Neuronal stem cell (in vitro differentiated cells): ENCODE data around the gene UNCX.

Experiments
- DNase-seq: peaks from one replicate; pipeline ENCODE4 v3.0.0-alpha.2; 2013; ENCODE audit warnings: low spot score
- H2AFZ ChIP-seq: one replicate; pipeline ENCODE4 v1.6.1; 2013; ENCODE audit warnings: mild to moderate bottlenecking, low read length, inconsistent platforms
- H2AK5ac ChIP-seq: 2 replicates; pipeline ENCODE4 v1.6.1; 2013; ENCODE audit warnings: low read depth, mild to moderate bottlenecking, inconsistent platforms, low read length, moderate library complexity, mixed read lengths
- H2BK120ac ChIP-seq: 2 replicates; pipeline ENCODE4 v1.6.1; 2013; ENCODE audit warnings: low read depth, mild to moderate bottlenecking, inconsistent platforms, low read length, moderate library complexity, mixed read lengths
- H2BK12ac ChIP-seq: one replicate; pipeline ENCODE4 v1.6.1; 2013; ENCODE audit warnings: low read length, inconsistent platforms
- H2BK15ac ChIP-seq: 2 replicates; pipeline ENCODE4 v1.6.1; 2013; ENCODE audit warnings: mild to moderate bottlenecking, low read length, inconsistent platforms, mixed read lengths
- H2BK5ac ChIP-seq: one replicate; pipeline ENCODE4 v1.6.1; 2013; ENCODE audit warnings: inconsistent platforms, mild to moderate bottlenecking, low read length, moderate library complexity
- H3K14ac ChIP-seq: one replicate; pipeline ENCODE4 v1.6.1; 2013; ENCODE audit warnings: low read length, inconsistent platforms
- H3K18ac ChIP-seq: 2 replicates; pipeline ENCODE4 v1.6.1; 2013; ENCODE audit warnings: low read length, inconsistent platforms
- H3K23ac ChIP-seq: 2 replicates; pipeline ENCODE4 v1.6.1; 2013; ENCODE audit warnings: low read depth, mild to moderate bottlenecking, mixed read lengths, low read length, inconsistent platforms; ENCODE audit not compliant: poor library complexity
- H3K27ac ChIP-seq: replicated peaks from 3 replicates; pipeline ENCODE4 v1.5.1; 2013; ENCODE audit warnings: low read length, inconsistent platforms
- H3K27me3 ChIP-seq, 3 experiments: 2 replicates each; pipeline ENCODE4 v1.6.1; 2013; ENCODE audit warnings: low read length in 3 of 3, mild to moderate bottlenecking in 2 of 3, inconsistent platforms in 1 of 3, low read depth in 1 of 3, mixed read lengths in 1 of 3, moderate library complexity in 1 of 3; ENCODE audit not compliant: control insufficient read depth in 3 of 3, insufficient read depth in 3 of 3
- H3K36me3 ChIP-seq, 2 donors: replicated peaks in 1 of 2; 2 replicates each; pipeline ENCODE4 v1.6.1; 2013; ENCODE audit warnings: low read length in 2 of 2; ENCODE audit not compliant: control insufficient read depth in 2 of 2, insufficient read depth in 2 of 2
- H3K4ac ChIP-seq: 2 replicates; pipeline ENCODE4 v1.6.1; 2013; ENCODE audit warnings: inconsistent platforms, mild to moderate bottlenecking, low read length, moderate library complexity
- H3K4me1 ChIP-seq, 2 donors: 1 replicate in 1 of 2; 2 replicates in 1 of 2; pipeline ENCODE4 v1.6.1; 2013; ENCODE audit warnings: low read length in 2 of 2, low read depth in 1 of 2; ENCODE audit not compliant: control insufficient read depth in 2 of 2, insufficient read depth in 1 of 2
- H3K4me2 ChIP-seq: one replicate; pipeline ENCODE4 v1.6.1; 2013; ENCODE audit warnings: mild to moderate bottlenecking, low read length, inconsistent platforms; ENCODE audit not compliant: insufficient read depth, poor library complexity, severe bottlenecking
- H3K4me3 ChIP-seq, 2 donors: 2 replicates each; pipeline ENCODE4 v1.5.1; 2013; ENCODE audit warnings: low read length in 2 of 2, mild to moderate bottlenecking in 2 of 2, inconsistent platforms in 1 of 2, moderate library complexity in 1 of 2
- H3K79me1 ChIP-seq: one replicate; pipeline ENCODE4 v1.6.1; 2013; ENCODE audit warnings: low read depth, mild to moderate bottlenecking, inconsistent platforms, low read length, moderate library complexity
- H3K9ac ChIP-seq: one replicate; pipeline ENCODE4 v1.6.1; 2013; ENCODE audit warnings: mild to moderate bottlenecking, low read depth, low read length, inconsistent platforms; ENCODE audit not compliant: poor library complexity
- H3K9me3 ChIP-seq, 2 donors: replicated peaks in 1 of 2; 2 replicates each; pipeline versions ENCODE3 to v1.6.1; 2013; ENCODE audit warnings: low read length in 2 of 2, mild to moderate bottlenecking in 2 of 2, inconsistent platforms in 1 of 2, low read depth in 1 of 2, mixed read lengths in 1 of 2, moderate library complexity in 1 of 2; ENCODE audit not compliant: control insufficient read depth in 2 of 2, insufficient read depth in 1 of 2
- H4K8ac ChIP-seq: one replicate; pipeline ENCODE4 v1.6.1; 2013; ENCODE audit warnings: low read depth, mild to moderate bottlenecking, inconsistent platforms, low read length, moderate library complexity
- H4K91ac ChIP-seq: one replicate; pipeline ENCODE4 v1.6.1; 2013; ENCODE audit warnings: low read length, low read depth, mild to moderate bottlenecking, inconsistent platforms; ENCODE audit not compliant: poor library complexity
- WGBS, 2 donors: extraction: QIAGEN DNeasy Blood & Tissue Kit; methylation state at CpG; one replicate each; pipeline ENCODE4 v1.1.7; 2013; ENCODE audit warnings: missing lambda C conversion rate in 2 of 2, mixed read lengths in 1 of 2; ENCODE audit not compliant: insufficient read length in 2 of 2, insufficient replicate concordance in 1 of 2; ENCODE audit errors: extremely low coverage in 2 of 2; 5-methylcytosine and 5-hydroxymethylcytosine counted together

The UNCX gene

GRCh38 chr7:1233333-1234048 lies 819 bp downstream of the UNCX start:
- Histone ChIP-seq H3K9me3 (peaks cover 0 to 2% of the 10 kb centered on the region in 2 donors), H3K4me1 (peaks cover 3 to 6% of the 10 kb centered on the region in 2 donors), H3K4ac (no peak overlapping the region), H3K79me1 (peaks cover 4% of the 10 kb centered on the region), H3K36me3 (no peaks in the 10 kb centered on the region), H2BK12ac (no peak overlapping the region), H3K4me2 (peak overlapping the region; percentile 11), H2AFZ (no peak overlapping the region), H3K18ac (peak overlapping the region; percentile 85), H3K27ac (no peak overlapping the region), H2AK5ac (peak overlapping the region; percentile 70), H2BK15ac (peak overlapping the region; percentile 49), H4K91ac (no peak overlapping the region), H3K23ac (peak overlapping the region; percentile 65), H3K27me3 (peaks cover 65 to 91% (median 86%) of the 10 kb centered on the region in 3 experiments), H3K9ac (no peak overlapping the region), H4K8ac (no peak overlapping the region), H3K14ac (peak overlapping the region; percentile 8), H2BK5ac (no peak overlapping the region), H3K4me3 (no peak overlapping the region), H2BK120ac (no peak overlapping the region)
- no peak for DNase-seq
- no CpG with 5 or more reads among the region's 73 CpGs for WGBS, 2 donors

GRCh38 chr7:1234049-1234880 lies 1.6 kb downstream of the UNCX start:
- peak overlapping the region; percentile 8 for H3K14ac ChIP-seq
- no peak overlapping the region for H3K4me2 ChIP-seq
- no peak overlapping the region for H2BK12ac ChIP-seq
- peaks cover 3 to 6% of the 10 kb centered on the region in 2 donors for H3K4me1 ChIP-seq
- WGBS, 2 donors, result no CpG with 5 or more reads among the region's 30 CpGs
- no peak overlapping the region for H4K91ac ChIP-seq
- H2AK5ac ChIP-seq, result peak overlapping the region; percentile 70
- H2BK120ac ChIP-seq, result no peak overlapping the region
- H4K8ac ChIP-seq, result no peak overlapping the region
- no peak overlapping the region for H3K27ac ChIP-seq
- no peak for DNase-seq
- H2AFZ ChIP-seq, result no peak overlapping the region
- no peak overlapping the region for H3K9ac ChIP-seq
- peak overlapping the region; percentile 49 for H2BK15ac ChIP-seq
- H3K27me3 ChIP-seq, result peaks cover 71 to 95% (median 86%) of the 10 kb centered on the region in 3 experiments
- no peak overlapping the region for H2BK5ac ChIP-seq
- H3K79me1 ChIP-seq, result peaks cover 4% of the 10 kb centered on the region
- H3K9me3 ChIP-seq, result peaks cover 0 to 2% of the 10 kb centered on the region in 2 donors
- no peak overlapping the region for H3K4me3 ChIP-seq
- H3K4ac ChIP-seq, result no peak overlapping the region
- H3K18ac ChIP-seq, result peak overlapping the region; percentile 85
- H3K23ac ChIP-seq, result peak overlapping the region; percentile 65
- no peaks in the 10 kb centered on the region for H3K36me3 ChIP-seq

GRCh38 chr7:1234881-1235500 lies 2.3 kb downstream of the UNCX start:
- Histone ChIP-seq H2AK5ac (peak overlapping the region; percentile 95), H3K9me3 (peaks cover 0 to 2% of the 10 kb centered on the region in 2 donors), H3K18ac (peak overlapping the region; percentile 91), H2AFZ (no peak overlapping the region), H3K27ac (no peak overlapping the region), H4K91ac (no peak overlapping the region), H4K8ac (no peak overlapping the region), H3K36me3 (no peaks in the 10 kb centered on the region), H3K4me2 (no peak overlapping the region), H3K4me3 (no peak overlapping the region), H3K4ac (no peak overlapping the region), H2BK120ac (no peak overlapping the region), H2BK12ac (no peak overlapping the region), H3K23ac (peak overlapping the region; percentile 76), H2BK15ac (no peak overlapping the region), H3K4me1 (peaks cover 3 to 6% of the 10 kb centered on the region in 2 donors), H3K79me1 (peaks cover 4% of the 10 kb centered on the region), H2BK5ac (no peak overlapping the region), H3K27me3 (peaks cover 76 to 98% (median 88%) of the 10 kb centered on the region in 3 experiments), H3K14ac (no peak overlapping the region), H3K9ac (peak overlapping the region; percentile 6)
- no peak for DNase-seq
- no CpG with 5 or more reads among the region's 37 CpGs for WGBS, 2 donors
